Retinal pigment epithelial cell (primary cell): Measurements from ENCODE around the gene MTREX.

Source experiments
- DNase-seq: peaks from one replicate; pipeline ENCODE4 v3.0.0-alpha.2; 2010; ENCODE audit warnings: low read depth
- H3K4me3 ChIP-seq: 2 replicates; pipeline ENCODE4 v1.5.1; 2011; ENCODE audit warnings: mild to moderate bottlenecking, low read length, control low read depth, moderate library complexity
- CTCF ChIP-seq: conservative IDR thresholded peaks from 2 replicates; pipeline ENCODE4 v1.5.1; 2011; ENCODE audit warnings: low read depth, low read length, control low read depth, inconsistent platforms

MTREX gene

GRCh38 chr5:55307383-55308253 lies at the start of gene MTREX, which contains the start of gene DHX29:
MTREX (plus strand) TSS chr5:55307989; CDS start chr5:55308014, 25 bp downstream.
DHX29 (minus strand) TSS chr5:55307694; CDS start chr5:55307573, 121 bp downstream.
- peak; percentile 83 for DNase-seq
- H3K4me3 ChIP-seq: peak within 1 kb of the TSS; percentile 86
- no peak for TF ChIP-seq CTCF

GRCh38 chr5:55258339-55258738 lies 49.5 kb upstream of the MTREX start:
- no peak for TF ChIP-seq CTCF
- H3K4me3 ChIP-seq: no peak overlapping the region
- no peak for DNase-seq

GRCh38 chr5:55276771-55277170 lies 31.0 kb upstream of the MTREX start:
- H3K4me3 ChIP-seq: no peak overlapping the region
- peak; percentile 94 for DNase-seq
- TF ChIP-seq CTCF: no peak

GRCh38 chr5:55278778-55279177 lies 29.0 kb upstream of the MTREX start:
- no peak overlapping the region for H3K4me3 ChIP-seq
- TF ChIP-seq CTCF: no peak
- DNase-seq: peak; percentile 92

GRCh38 chr5:55286411-55286933 lies 21.3 kb upstream of the MTREX start:
- TF ChIP-seq CTCF: no peak
- no peak overlapping the region for H3K4me3 ChIP-seq
- no peak for DNase-seq

GRCh38 chr5:55289808-55290207 lies 18.0 kb upstream of the MTREX start:
- no peak overlapping the region for H3K4me3 ChIP-seq
- DNase-seq: no peak
- TF ChIP-seq CTCF: no peak

GRCh38 chr5:55290991-55291390 lies 16.8 kb upstream of the MTREX start:
- no peak for TF ChIP-seq CTCF
- no peak for DNase-seq
- no peak overlapping the region for H3K4me3 ChIP-seq
